Regular cardiac myocyte (primary cell): Measurements from ENCODE around the gene YAE1. TPM values are rescaled to one million over a fixed set of nuclear protein-coding genes. Genes with fewer than 3 reads are reported as not detected.

Source experiments
- total RNA-seq: library from RNA; depleted of rRNA; stranded (reverse); fragments of >200 nt; gene quantifications from 2 replicates; pipeline ENCODE4 v1.2.3, GENCODE V29; 2014

YAE1 gene, protein sequence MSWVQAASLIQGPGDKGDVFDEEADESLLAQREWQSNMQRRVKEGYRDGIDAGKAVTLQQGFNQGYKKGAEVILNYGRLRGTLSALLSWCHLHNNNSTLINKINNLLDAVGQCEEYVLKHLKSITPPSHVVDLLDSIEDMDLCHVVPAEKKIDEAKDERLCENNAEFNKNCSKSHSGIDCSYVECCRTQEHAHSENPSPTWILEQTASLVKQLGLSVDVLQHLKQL
- 31.3 and 35.3 TPM in 2 replicates for total RNA-seq

DNA sequence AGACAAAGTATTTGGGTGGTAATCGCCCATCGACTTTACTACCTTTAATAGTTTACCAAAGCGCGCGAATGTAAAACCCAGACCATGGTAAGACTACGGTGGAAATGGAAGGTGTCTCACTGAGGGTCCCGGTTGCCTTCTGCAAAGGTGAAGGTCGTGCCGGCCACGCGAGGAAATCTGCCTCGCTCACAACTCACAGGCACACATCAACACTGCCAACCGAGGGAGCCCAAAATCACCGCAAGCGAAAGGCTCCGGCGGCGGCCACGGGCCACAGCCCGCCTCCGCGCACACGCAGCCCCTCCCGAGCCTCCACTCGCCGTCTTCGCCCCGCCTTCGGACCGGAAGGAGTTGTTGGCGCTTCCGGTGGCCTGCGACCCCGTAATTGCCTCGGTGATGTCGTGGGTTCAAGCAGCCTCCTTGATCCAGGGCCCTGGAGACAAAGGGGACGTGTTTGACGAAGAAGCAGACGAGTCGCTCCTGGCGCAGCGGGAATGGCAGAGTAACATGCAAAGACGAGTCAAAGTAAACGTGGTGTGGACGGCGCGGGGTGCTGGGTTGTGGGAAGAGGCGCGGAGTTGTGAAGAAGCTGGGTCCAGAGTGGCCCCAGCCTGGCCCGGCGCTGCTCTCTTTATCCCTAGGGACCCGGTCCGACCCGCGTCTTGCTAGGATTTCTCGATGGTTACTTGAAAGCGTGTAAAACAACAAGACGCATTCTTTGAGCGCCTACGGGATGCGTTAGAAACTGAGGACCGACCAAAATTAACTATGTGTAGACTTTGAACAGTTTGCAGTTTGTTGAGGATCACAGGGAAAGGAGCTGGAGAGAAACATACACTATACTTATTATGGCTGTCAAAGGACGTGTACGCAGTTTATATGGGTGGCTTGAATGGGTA, at the start of gene YAE1:
Gene YAE1 (plus strand): TSS at position 382 of the 899 bp plus-strand sequence. CDS start 15 bp downstream, at position 397.

Other genes starting within 250 kb of the YAE1 start
- gene RALA, start 57.2 kb downstream of the YAE1 start, total RNA-seq = 31.9 and 88.2 TPM in 2 replicates